ENCODE results near the gene SIPA1L3. TPM values are rescaled to one million over a fixed set of nuclear protein-coding genes. Genes with fewer than 3 reads are reported as not detected.

Gene SIPA1L3
- polyA plus RNA-seq, 1 of the 3 experiments (the other 2 are of a cell fraction) = 11.6 TPM

DNA sequence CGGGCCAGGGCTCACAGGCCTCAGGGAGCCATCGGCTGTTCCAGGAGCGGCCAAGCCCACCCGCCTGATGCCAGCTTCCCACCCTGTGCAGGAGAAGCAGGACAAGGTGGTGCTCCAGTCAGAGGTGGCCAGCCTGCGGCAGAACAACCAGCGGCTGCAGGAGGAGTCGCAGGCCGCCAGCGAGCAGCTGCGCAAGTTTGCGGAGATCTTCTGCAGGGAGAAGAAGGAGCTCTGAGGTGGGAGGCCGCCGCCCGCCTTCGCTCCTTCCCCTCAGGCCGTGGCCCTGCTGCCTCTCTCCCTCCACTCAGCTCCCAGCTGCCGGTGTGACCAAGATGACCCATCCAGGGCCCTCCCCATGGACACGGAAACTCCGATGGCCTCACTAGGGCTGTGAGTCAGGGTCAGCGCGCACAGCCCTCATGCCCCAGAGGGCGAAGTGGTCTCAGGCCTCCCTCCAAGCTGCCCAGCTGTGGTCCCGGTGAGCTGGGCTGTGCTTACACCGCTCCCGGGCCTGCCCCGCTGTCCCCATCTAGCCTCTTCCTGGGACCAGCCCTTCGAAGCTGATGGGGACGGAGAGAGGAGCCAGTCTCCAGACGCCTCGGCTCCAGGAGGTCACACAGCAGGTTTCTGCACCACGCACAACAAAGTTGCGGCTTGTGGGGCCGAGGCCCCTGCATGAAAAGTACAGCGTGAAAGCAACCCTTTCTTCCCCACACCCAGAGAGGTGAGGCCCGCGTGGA, 299.2 kb downstream of the SIPA1L3 start:
- TF ChIP-seq, protein P1, sequence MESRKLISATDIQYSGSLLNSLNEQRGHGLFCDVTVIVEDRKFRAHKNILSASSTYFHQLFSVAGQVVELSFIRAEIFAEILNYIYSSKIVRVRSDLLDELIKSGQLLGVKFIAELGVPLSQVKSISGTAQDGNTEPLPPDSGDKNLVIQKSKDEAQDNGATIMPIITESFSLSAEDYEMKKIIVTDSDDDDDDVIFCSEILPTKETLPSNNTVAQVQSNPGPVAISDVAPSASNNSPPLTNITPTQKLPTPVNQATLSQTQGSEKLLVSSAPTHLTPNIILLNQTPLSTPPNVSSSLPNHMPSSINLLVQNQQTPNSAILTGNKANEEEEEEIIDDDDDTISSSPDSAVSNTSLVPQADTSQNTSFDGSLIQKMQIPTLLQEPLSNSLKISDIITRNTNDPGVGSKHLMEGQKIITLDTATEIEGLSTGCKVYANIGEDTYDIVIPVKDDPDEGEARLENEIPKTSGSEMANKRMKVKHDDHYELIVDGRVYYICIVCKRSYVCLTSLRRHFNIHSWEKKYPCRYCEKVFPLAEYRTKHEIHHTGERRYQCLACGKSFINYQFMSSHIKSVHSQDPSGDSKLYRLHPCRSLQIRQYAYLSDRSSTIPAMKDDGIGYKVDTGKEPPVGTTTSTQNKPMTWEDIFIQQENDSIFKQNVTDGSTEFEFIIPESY (IDR thresholded peaks at IDR 0.05; ENCODE audit: borderline replicate concordance, low read depth) = no peak
- TF ChIP-seq, protein P2, sequence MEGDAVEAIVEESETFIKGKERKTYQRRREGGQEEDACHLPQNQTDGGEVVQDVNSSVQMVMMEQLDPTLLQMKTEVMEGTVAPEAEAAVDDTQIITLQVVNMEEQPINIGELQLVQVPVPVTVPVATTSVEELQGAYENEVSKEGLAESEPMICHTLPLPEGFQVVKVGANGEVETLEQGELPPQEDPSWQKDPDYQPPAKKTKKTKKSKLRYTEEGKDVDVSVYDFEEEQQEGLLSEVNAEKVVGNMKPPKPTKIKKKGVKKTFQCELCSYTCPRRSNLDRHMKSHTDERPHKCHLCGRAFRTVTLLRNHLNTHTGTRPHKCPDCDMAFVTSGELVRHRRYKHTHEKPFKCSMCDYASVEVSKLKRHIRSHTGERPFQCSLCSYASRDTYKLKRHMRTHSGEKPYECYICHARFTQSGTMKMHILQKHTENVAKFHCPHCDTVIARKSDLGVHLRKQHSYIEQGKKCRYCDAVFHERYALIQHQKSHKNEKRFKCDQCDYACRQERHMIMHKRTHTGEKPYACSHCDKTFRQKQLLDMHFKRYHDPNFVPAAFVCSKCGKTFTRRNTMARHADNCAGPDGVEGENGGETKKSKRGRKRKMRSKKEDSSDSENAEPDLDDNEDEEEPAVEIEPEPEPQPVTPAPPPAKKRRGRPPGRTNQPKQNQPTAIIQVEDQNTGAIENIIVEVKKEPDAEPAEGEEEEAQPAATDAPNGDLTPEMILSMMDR (IDR thresholded peaks at IDR 0.05) = no peak
- no peak for TF ChIP-seq YY1 (IDR thresholded peaks at IDR 0.05; ENCODE audit: low read depth)
- TF ChIP-seq, protein P3, sequence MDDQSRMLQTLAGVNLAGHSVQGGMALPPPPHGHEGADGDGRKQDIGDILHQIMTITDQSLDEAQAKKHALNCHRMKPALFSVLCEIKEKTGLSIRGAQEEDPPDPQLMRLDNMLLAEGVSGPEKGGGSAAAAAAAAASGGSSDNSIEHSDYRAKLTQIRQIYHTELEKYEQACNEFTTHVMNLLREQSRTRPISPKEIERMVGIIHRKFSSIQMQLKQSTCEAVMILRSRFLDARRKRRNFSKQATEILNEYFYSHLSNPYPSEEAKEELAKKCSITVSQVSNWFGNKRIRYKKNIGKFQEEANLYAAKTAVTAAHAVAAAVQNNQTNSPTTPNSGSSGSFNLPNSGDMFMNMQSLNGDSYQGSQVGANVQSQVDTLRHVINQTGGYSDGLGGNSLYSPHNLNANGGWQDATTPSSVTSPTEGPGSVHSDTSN (IDR thresholded peaks at IDR 0.05) = no peak
- no peak for TF ChIP-seq NFIC (IDR thresholded peaks at IDR 0.05; ENCODE audit: borderline replicate concordance)
- TF ChIP-seq EZH2phosphoT487 (IDR thresholded peaks at IDR 0.05; ENCODE audit: borderline replicate concordance, low read depth) = no peak
- TF ChIP-seq, protein P4, sequence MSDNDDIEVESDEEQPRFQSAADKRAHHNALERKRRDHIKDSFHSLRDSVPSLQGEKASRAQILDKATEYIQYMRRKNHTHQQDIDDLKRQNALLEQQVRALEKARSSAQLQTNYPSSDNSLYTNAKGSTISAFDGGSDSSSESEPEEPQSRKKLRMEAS (IDR thresholded peaks at IDR 0.05; ENCODE audit: low read depth) = no peak
- no peak for TF ChIP-seq FOSL2 (IDR thresholded peaks at IDR 0.05; ENCODE audit: borderline replicate concordance, low read depth)
- no peak for TF ChIP-seq MEF2A (IDR thresholded peaks at IDR 0.05; ENCODE audit: borderline replicate concordance, low read depth)
- no peak for TF ChIP-seq EP300 (IDR thresholded peaks at IDR 0.05; ENCODE audit: borderline replicate concordance in 1 of 2, low read depth in 1 of 2, low read length in 1 of 2)
- TF ChIP-seq NRF1 (IDR thresholded peaks at IDR 0.05; ENCODE audit: low read depth, low read length) = no peak
- TF ChIP-seq JUND (IDR thresholded peaks at IDR 0.05) = no peak
- no peak for TF ChIP-seq MXI1 (IDR thresholded peaks at IDR 0.05; ENCODE audit: low read depth, low read length)
- no peak for TF ChIP-seq SMC3 (IDR thresholded peaks at IDR 0.05; ENCODE audit: low read depth, low read length)
- no peak for TF ChIP-seq ELF1 (IDR thresholded peaks at IDR 0.05)
- TF ChIP-seq RCOR1 (IDR thresholded peaks at IDR 0.05; ENCODE audit: low read length) = no peak
- TF ChIP-seq FOXJ3 (CRISPR knock-in tag; IDR thresholded peaks at IDR 0.05) = no peak
- peaks cover 5% of the 10 kb centered on the region for H3F3A ChIP-seq (replicated peaks; ENCODE audit: insufficient read depth)
- DNase-seq = no peak
- ChIA-PET POLR2A (no interaction called here), CTCF (interaction anchor here (1.1 to 1.9 kb wide), 2 partner anchors 64 to 303 kb away, joined by 5 to 8 read pairs; no protein-coding TSS in a partner anchor)
- no peaks in the 10 kb centered on the region for H3K27me3 ChIP-seq (ENCODE audit: insufficient read depth)
- H3K4me2 ChIP-seq = no peak overlapping the region
- H3K4me1 ChIP-seq (ENCODE audit: control insufficient read depth in 1 of 2, insufficient read depth in 2 of 2, low read depth in 1 of 2, low read length in 1 of 2) = peaks cover 4 to 18% of the 10 kb centered on the region in 2 experiments; a peak in 1 of 4 replicates
- no peaks in the 10 kb centered on the region for H3K9me2 ChIP-seq
- H3K79me2 ChIP-seq (ENCODE audit: insufficient read depth) = no peaks in the 10 kb centered on the region
- H3K36me3 ChIP-seq (replicated peaks in 1 of 2; ENCODE audit: control insufficient read depth in 1 of 2, insufficient read depth in 2 of 2, low read length in 1 of 2) = peaks cover 4 to 26% of the 10 kb centered on the region in 2 experiments
- H4K20me1 ChIP-seq (ENCODE audit: insufficient read depth) = no peaks in the 10 kb centered on the region
- 94% methylated on average over 25 of the region's 36 CpGs for WGBS (ENCODE audit: low lambda C conversion rate)
- no peak overlapping the region for H3K4me3 ChIP-seq (ENCODE audit: low read depth in 2 of 2, low read length in 1 of 2)
- H2AFZ ChIP-seq (ENCODE audit: low read depth) = no peak overlapping the region
- no peak overlapping the region for H3K9ac ChIP-seq
- no peaks in the 10 kb centered on the region for H3K9me3 ChIP-seq
- no peak overlapping the region for H3K27ac ChIP-seq (ENCODE audit: low read depth in 2 of 2, low read length in 1 of 2)

Measured in SK-N-SH (cell line).